NB4 (cell line): ENCODE results near the gene FOLR2.

Experiments
- CTCF ChIP-seq: IDR thresholded peaks from one replicate; pipeline ENCODE4 v1.5.1; 2012; ENCODE audit warnings: low read depth, low read length
- MAX ChIP-seq: IDR thresholded peaks from 2 replicates; pipeline ENCODE4 v1.6.1; 2011; ENCODE audit warnings: low read depth, low read length
- POLR2A ChIP-seq: IDR thresholded peaks from 2 replicates; pipeline ENCODE4 v1.6.1; 2011; ENCODE audit warnings: mild to moderate bottlenecking; ENCODE audit not compliant: insufficient read length; ENCODE audit errors: extremely low read depth

- no peak for TF ChIP-seq POLR2A
- TF ChIP-seq CTCF = no peak
- no peak for TF ChIP-seq MAX
Observed at GRCh38 chr11:72188267-72188666, 28.3 kb upstream of the FOLR2 start.
